ENCODE measurements around the gene G3BP2.
"Not testable (repeated sequence)": the region's sequence is repeated elsewhere in the genome, so short reads cannot be mapped to it uniquely, and the experiment has no call there.

The G3BP2 gene

DNA sequence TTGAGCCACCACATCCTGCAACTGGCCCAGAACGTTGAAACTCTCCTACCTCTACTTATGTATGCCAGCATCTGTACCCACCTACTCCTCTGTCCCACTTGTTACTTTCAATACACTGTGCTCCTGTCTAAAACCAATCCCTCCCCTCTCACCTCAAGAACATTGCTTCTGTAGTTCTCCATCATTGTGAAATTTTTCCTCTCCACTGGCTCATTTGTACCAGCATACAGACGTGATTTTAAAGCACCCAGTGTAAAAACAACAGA lies 25.7 kb upstream of the G3BP2 start:
- Histone ChIP-seq H3K9me3 (ENCODE audit: insufficient read depth, low read length) (no peaks in the 10 kb centered on the region), H3K27me3 (ENCODE audit: low read depth, low read length) (no peaks in the 10 kb centered on the region), H3K27ac (ENCODE audit: low read length) (peak overlapping the region; percentile 72), H3K4me2 (ENCODE audit: low read length) (peak overlapping the region; percentile 75), H3K36me3 (replicated peaks; ENCODE audit: low read depth, low read length) (no peaks in the 10 kb centered on the region), H3K4me1 (ENCODE audit: low read length) (peaks cover 18% of the 10 kb centered on the region), H3K9ac (ENCODE audit: low read length) (peak overlapping the region; percentile 33; the same call in 1 of the 2 replicates), H3K79me2 (ENCODE audit: low read length) (no peaks in the 10 kb centered on the region), H4K20me1 (ENCODE audit: insufficient read depth, low read length) (no peaks in the 10 kb centered on the region), H2AFZ (ENCODE audit: low read depth, low read length) (peak overlapping the region; percentile 69), H3K4me3 (ENCODE audit: low read length) (peak overlapping the region; percentile 20)
- TF ChIP-seq EZH2phosphoT487 (IDR thresholded peaks at IDR 0.05; ENCODE audit: low read depth), result no peak
- TF ChIP-seq, protein P1, sequence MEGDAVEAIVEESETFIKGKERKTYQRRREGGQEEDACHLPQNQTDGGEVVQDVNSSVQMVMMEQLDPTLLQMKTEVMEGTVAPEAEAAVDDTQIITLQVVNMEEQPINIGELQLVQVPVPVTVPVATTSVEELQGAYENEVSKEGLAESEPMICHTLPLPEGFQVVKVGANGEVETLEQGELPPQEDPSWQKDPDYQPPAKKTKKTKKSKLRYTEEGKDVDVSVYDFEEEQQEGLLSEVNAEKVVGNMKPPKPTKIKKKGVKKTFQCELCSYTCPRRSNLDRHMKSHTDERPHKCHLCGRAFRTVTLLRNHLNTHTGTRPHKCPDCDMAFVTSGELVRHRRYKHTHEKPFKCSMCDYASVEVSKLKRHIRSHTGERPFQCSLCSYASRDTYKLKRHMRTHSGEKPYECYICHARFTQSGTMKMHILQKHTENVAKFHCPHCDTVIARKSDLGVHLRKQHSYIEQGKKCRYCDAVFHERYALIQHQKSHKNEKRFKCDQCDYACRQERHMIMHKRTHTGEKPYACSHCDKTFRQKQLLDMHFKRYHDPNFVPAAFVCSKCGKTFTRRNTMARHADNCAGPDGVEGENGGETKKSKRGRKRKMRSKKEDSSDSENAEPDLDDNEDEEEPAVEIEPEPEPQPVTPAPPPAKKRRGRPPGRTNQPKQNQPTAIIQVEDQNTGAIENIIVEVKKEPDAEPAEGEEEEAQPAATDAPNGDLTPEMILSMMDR (IDR thresholded peaks at IDR 0.05; ENCODE audit: low read depth, low read length), result no peak

GRCh38 chr4:75698162-75698962 lies 25.2 kb upstream of the G3BP2 start:
- Histone ChIP-seq H2AFZ (ENCODE audit: low read depth, low read length) (peak overlapping the region; percentile 88), H3K9me3 (ENCODE audit: insufficient read depth, low read length) (no peaks in the 10 kb centered on the region), H3K79me2 (ENCODE audit: low read length) (no peaks in the 10 kb centered on the region), H3K36me3 (replicated peaks; ENCODE audit: low read depth, low read length) (no peaks in the 10 kb centered on the region), H4K20me1 (ENCODE audit: insufficient read depth, low read length) (no peaks in the 10 kb centered on the region), H3K4me2 (ENCODE audit: low read length) (peak overlapping the region; percentile 75), H3K27me3 (ENCODE audit: low read depth, low read length) (no peaks in the 10 kb centered on the region), H3K4me3 (ENCODE audit: low read length) (peak overlapping the region; percentile 53), H3K9ac (ENCODE audit: low read length) (peak overlapping the region; percentile 50), H3K27ac (ENCODE audit: low read length) (peak overlapping the region; percentile 72), H3K4me1 (ENCODE audit: low read length) (peaks cover 18% of the 10 kb centered on the region)
- no peak for TF ChIP-seq EZH2phosphoT487 (IDR thresholded peaks at IDR 0.05; ENCODE audit: low read depth)
- TF ChIP-seq, protein P1 (IDR thresholded peaks at IDR 0.05; ENCODE audit: low read depth, low read length), result peak; percentile 31; the same call in 1 of the 2 replicates

- no peak for TF ChIP-seq EZH2phosphoT487 (IDR thresholded peaks at IDR 0.05; ENCODE audit: low read depth)
- TF ChIP-seq, protein P1 (IDR thresholded peaks at IDR 0.05; ENCODE audit: low read depth, low read length), result no peak
- Histone ChIP-seq H3K9me3 (ENCODE audit: insufficient read depth, low read length) (no peaks in the 10 kb centered on the region), H4K20me1 (ENCODE audit: insufficient read depth, low read length) (no peaks in the 10 kb centered on the region), H3K9ac (ENCODE audit: low read length) (no peak overlapping the region), H3K27me3 (ENCODE audit: low read depth, low read length) (no peaks in the 10 kb centered on the region), H3K27ac (ENCODE audit: low read length) (no peak overlapping the region), H3K79me2 (ENCODE audit: low read length) (no peaks in the 10 kb centered on the region), H2AFZ (ENCODE audit: low read depth, low read length) (no peak overlapping the region), H3K4me3 (ENCODE audit: low read length) (no peak overlapping the region), H3K4me2 (ENCODE audit: low read length) (no peak overlapping the region), H3K4me1 (ENCODE audit: low read length) (peaks cover 18% of the 10 kb centered on the region), H3K36me3 (replicated peaks; ENCODE audit: low read depth, low read length) (no peaks in the 10 kb centered on the region)
Measured at GRCh38 chr4:75696581-75696980, 23.4 kb upstream of the G3BP2 start.

- Histone ChIP-seq H3K79me2 (ENCODE audit: low read length) (no peaks in the 10 kb centered on the region), H3K4me2 (ENCODE audit: low read length) (no peak overlapping the region), H3K9ac (ENCODE audit: low read length) (no peak overlapping the region), H3K4me3 (ENCODE audit: low read length) (no peak overlapping the region), H4K20me1 (ENCODE audit: insufficient read depth, low read length) (no peaks in the 10 kb centered on the region), H3K9me3 (ENCODE audit: insufficient read depth, low read length) (no peaks in the 10 kb centered on the region), H3K36me3 (replicated peaks; ENCODE audit: low read depth, low read length) (no peaks in the 10 kb centered on the region), H3K27me3 (ENCODE audit: low read depth, low read length) (no peaks in the 10 kb centered on the region), H2AFZ (ENCODE audit: low read depth, low read length) (no peak overlapping the region), H3K4me1 (ENCODE audit: low read length) (peaks cover 18% of the 10 kb centered on the region), H3K27ac (ENCODE audit: low read length) (no peak overlapping the region)
- TF ChIP-seq EZH2phosphoT487 (IDR thresholded peaks at IDR 0.05; ENCODE audit: low read depth), result no peak
- TF ChIP-seq, protein P1 (IDR thresholded peaks at IDR 0.05; ENCODE audit: low read depth, low read length), result no peak
Measured at GRCh38 chr4:75696071-75696470, 22.9 kb upstream of the G3BP2 start.

GRCh38 chr4:75692066-75692465 lies 18.9 kb upstream of the G3BP2 start:
- H4K20me1 ChIP-seq (ENCODE audit: insufficient read depth, low read length); H3K27ac ChIP-seq (ENCODE audit: low read length); H3K27me3 ChIP-seq (ENCODE audit: low read depth, low read length); H3K4me2 ChIP-seq (ENCODE audit: low read length); H3K4me1 ChIP-seq (ENCODE audit: low read length); H3K4me3 ChIP-seq (ENCODE audit: low read length); H3K9me3 ChIP-seq (ENCODE audit: insufficient read depth, low read length); H3K9ac ChIP-seq (ENCODE audit: low read length); H2AFZ ChIP-seq (ENCODE audit: low read depth, low read length); H3K79me2 ChIP-seq (ENCODE audit: low read length); H3K36me3 ChIP-seq (replicated peaks; ENCODE audit: low read depth, low read length): not testable (repeated sequence)

DNA sequence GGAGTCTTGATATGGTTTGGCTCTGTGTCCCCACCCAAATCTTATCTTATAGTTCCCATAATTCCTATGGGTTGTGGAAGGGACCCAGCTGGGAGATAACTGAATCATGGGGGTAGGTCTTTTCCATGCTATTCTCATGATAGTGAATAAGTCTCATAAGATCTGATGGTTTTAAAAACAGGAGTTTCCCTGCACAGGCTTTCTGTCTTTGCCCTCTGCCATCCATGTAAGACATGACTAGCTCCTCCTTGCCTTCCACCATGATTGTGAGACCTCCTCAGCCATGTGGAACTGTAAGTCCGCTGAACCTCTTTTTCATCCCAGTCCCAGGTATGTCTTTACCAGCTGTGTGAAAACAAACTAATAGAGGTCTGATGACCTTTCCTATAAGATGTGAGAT lies 13.9 kb upstream of the G3BP2 start:
- not testable (repeated sequence) for H3K4me1 ChIP-seq (ENCODE audit: low read length); H3K9ac ChIP-seq (ENCODE audit: low read length); H3K4me3 ChIP-seq (ENCODE audit: low read length); H3K4me2 ChIP-seq (ENCODE audit: low read length); H3K27me3 ChIP-seq (ENCODE audit: low read depth, low read length); H3K27ac ChIP-seq (ENCODE audit: low read length); H3K9me3 ChIP-seq (ENCODE audit: insufficient read depth, low read length); H3K79me2 ChIP-seq (ENCODE audit: low read length); H3K36me3 ChIP-seq (replicated peaks; ENCODE audit: low read depth, low read length); H2AFZ ChIP-seq (ENCODE audit: low read depth, low read length); H4K20me1 ChIP-seq (ENCODE audit: insufficient read depth, low read length)
